WTC11 (cell line): Measurements from ENCODE around the gene RPS6KL1.

Experiments used
- CREM ChIP-seq: sonication (generic); formaldehyde crosslinking; IDR thresholded peaks from 2 replicates; pipeline ENCODE4 v1.8.1; 2022; ENCODE audit warnings: mild to moderate bottlenecking, missing genetic modification reagents, moderate library complexity
- ESRRA ChIP-seq: sonication (generic); formaldehyde crosslinking; IDR thresholded peaks from 2 replicates; pipeline ENCODE4 v1.8.1; 2022; ENCODE audit warnings: mild to moderate bottlenecking, missing genetic modification reagents, borderline replicate concordance
- USF1 ChIP-seq: sonication (generic); formaldehyde crosslinking; IDR thresholded peaks from 2 replicates; pipeline ENCODE4 v1.8.0; 2022; ENCODE audit warnings: mild to moderate bottlenecking, missing genetic modification reagents
- ZNF281 ChIP-seq: sonication (generic); formaldehyde crosslinking; IDR thresholded peaks from 2 replicates; pipeline ENCODE4 v1.8.0; 2023; ENCODE audit warnings: mild to moderate bottlenecking, missing genetic modification reagents
- TF ChIP-seq, protein P1 (sequence below): sonication (generic); formaldehyde crosslinking; IDR thresholded peaks from 2 replicates; pipeline ENCODE4 v1.8.1; 2023; ENCODE audit warnings: mild to moderate bottlenecking, missing genetic modification reagents
- TF ChIP-seq, protein P2 (sequence below): sonication (generic); formaldehyde crosslinking; conservative IDR thresholded peaks from 2 replicates; pipeline ENCODE4 v1.8.1; 2022; ENCODE audit warnings: mild to moderate bottlenecking, missing genetic modification reagents
- TF ChIP-seq, protein P3 (sequence below): sonication (generic); formaldehyde crosslinking; IDR thresholded peaks from 2 replicates; pipeline ENCODE4 v1.8.0; 2022; ENCODE audit warnings: mild to moderate bottlenecking, missing genetic modification reagents
- TF ChIP-seq, protein P4 (sequence below): fragments of 200-600 bp; IDR thresholded peaks from 2 replicates; pipeline ENCODE4 v1.8.0; 2022; ENCODE audit warnings: antibody characterized with exemption
- TF ChIP-seq, protein P5 (sequence below): sonication (generic); formaldehyde crosslinking; conservative IDR thresholded peaks from 2 replicates; pipeline ENCODE4 v1.8.1; 2023; ENCODE audit warnings: mild to moderate bottlenecking, low read depth, missing genetic modification reagents, moderate library complexity

- TF ChIP-seq, protein P1, sequence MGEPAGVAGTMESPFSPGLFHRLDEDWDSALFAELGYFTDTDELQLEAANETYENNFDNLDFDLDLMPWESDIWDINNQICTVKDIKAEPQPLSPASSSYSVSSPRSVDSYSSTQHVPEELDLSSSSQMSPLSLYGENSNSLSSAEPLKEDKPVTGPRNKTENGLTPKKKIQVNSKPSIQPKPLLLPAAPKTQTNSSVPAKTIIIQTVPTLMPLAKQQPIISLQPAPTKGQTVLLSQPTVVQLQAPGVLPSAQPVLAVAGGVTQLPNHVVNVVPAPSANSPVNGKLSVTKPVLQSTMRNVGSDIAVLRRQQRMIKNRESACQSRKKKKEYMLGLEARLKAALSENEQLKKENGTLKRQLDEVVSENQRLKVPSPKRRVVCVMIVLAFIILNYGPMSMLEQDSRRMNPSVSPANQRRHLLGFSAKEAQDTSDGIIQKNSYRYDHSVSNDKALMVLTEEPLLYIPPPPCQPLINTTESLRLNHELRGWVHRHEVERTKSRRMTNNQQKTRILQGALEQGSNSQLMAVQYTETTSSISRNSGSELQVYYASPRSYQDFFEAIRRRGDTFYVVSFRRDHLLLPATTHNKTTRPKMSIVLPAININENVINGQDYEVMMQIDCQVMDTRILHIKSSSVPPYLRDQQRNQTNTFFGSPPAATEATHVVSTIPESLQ (CRISPR knock-in tag), result no peak
- TF ChIP-seq, protein P2, sequence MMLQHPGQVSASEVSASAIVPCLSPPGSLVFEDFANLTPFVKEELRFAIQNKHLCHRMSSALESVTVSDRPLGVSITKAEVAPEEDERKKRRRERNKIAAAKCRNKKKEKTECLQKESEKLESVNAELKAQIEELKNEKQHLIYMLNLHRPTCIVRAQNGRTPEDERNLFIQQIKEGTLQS (CRISPR knock-in tag), result no peak
- TF ChIP-seq, protein P3, sequence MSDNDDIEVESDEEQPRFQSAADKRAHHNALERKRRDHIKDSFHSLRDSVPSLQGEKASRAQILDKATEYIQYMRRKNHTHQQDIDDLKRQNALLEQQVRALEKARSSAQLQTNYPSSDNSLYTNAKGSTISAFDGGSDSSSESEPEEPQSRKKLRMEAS (CRISPR knock-in tag), result no peak
- no peak for TF ChIP-seq USF1 (CRISPR knock-in tag)
- TF ChIP-seq ZNF281 (CRISPR knock-in tag), result no peak
- TF ChIP-seq CREM (CRISPR knock-in tag), result no peak
- TF ChIP-seq, protein P4, sequence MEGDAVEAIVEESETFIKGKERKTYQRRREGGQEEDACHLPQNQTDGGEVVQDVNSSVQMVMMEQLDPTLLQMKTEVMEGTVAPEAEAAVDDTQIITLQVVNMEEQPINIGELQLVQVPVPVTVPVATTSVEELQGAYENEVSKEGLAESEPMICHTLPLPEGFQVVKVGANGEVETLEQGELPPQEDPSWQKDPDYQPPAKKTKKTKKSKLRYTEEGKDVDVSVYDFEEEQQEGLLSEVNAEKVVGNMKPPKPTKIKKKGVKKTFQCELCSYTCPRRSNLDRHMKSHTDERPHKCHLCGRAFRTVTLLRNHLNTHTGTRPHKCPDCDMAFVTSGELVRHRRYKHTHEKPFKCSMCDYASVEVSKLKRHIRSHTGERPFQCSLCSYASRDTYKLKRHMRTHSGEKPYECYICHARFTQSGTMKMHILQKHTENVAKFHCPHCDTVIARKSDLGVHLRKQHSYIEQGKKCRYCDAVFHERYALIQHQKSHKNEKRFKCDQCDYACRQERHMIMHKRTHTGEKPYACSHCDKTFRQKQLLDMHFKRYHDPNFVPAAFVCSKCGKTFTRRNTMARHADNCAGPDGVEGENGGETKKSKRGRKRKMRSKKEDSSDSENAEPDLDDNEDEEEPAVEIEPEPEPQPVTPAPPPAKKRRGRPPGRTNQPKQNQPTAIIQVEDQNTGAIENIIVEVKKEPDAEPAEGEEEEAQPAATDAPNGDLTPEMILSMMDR, result no peak
- no peak for TF ChIP-seq ESRRA (CRISPR knock-in tag)
- TF ChIP-seq, protein P5, sequence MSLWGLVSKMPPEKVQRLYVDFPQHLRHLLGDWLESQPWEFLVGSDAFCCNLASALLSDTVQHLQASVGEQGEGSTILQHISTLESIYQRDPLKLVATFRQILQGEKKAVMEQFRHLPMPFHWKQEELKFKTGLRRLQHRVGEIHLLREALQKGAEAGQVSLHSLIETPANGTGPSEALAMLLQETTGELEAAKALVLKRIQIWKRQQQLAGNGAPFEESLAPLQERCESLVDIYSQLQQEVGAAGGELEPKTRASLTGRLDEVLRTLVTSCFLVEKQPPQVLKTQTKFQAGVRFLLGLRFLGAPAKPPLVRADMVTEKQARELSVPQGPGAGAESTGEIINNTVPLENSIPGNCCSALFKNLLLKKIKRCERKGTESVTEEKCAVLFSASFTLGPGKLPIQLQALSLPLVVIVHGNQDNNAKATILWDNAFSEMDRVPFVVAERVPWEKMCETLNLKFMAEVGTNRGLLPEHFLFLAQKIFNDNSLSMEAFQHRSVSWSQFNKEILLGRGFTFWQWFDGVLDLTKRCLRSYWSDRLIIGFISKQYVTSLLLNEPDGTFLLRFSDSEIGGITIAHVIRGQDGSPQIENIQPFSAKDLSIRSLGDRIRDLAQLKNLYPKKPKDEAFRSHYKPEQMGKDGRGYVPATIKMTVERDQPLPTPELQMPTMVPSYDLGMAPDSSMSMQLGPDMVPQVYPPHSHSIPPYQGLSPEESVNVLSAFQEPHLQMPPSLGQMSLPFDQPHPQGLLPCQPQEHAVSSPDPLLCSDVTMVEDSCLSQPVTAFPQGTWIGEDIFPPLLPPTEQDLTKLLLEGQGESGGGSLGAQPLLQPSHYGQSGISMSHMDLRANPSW, result no peak
These were observed 4.2 kb upstream of the RPS6KL1 start for GRCh38 chr14:74927225-74927624.
